Psoas muscle (tissue), 8 donors: ENCODE data around the gene PSAP. TPM values are rescaled to one million over a fixed set of nuclear protein-coding genes. Genes with fewer than 3 reads are reported as not detected.
A peak's percentile ranks its signal among the peaks of the same experiment; 100 is the strongest.

Experiments
- ATAC-seq, 4 donors: fragments of 200-7000 bp; cut with Tn5 transposase; one replicate each; pipeline ENCODE4 v1.9.1; 2020; ENCODE audit warnings: moderate library complexity in 3 of 4, mild to moderate bottlenecking in 2 of 4
- DNase-seq, 2 donors: peaks; one replicate each; pipeline ENCODE4 v3.0.0-alpha.2; 2020
- H3K27ac ChIP-seq: fragments of 200-600 bp; one replicate; pipeline ENCODE4 v1.8.0; 2022
- H3K27me3 ChIP-seq, 3 donors: fragments of 200-600 bp in 1 of 3; one replicate each; pipeline versions ENCODE4 v1.6.1 to v1.8.0; 2013 to 2022; ENCODE audit warnings: low read length in 2 of 3, mild to moderate bottlenecking in 2 of 3, moderate library complexity in 1 of 3; ENCODE audit not compliant: insufficient read depth in 3 of 3
- H3K36me3 ChIP-seq, 2 donors: fragments of 200-600 bp in 1 of 2; one replicate each; pipeline versions ENCODE4 v1.6.1 to v1.8.0; 2013 to 2022; ENCODE audit warnings: low read depth in 1 of 2, mild to moderate bottlenecking in 1 of 2, moderate library complexity in 1 of 2; ENCODE audit not compliant: insufficient read depth in 1 of 2
- H3K4me1 ChIP-seq: fragments of 200-600 bp; one replicate; pipeline ENCODE4 v1.8.0; 2022
- H3K4me3 ChIP-seq: fragments of 200-600 bp; one replicate; pipeline ENCODE4 v1.8.0; 2022; ENCODE audit warnings: mild to moderate bottlenecking
- H3K9me3 ChIP-seq: fragments of 200-600 bp; one replicate; pipeline ENCODE4 v1.8.0; 2022
- WGBS, 3 donors: extraction: QIAGEN DNeasy Blood & Tissue Kit; methylation state at CpG; one replicate each; pipeline versions ENCODE4 v1.1.6 to v1.1.7; 2013; 5-methylcytosine and 5-hydroxymethylcytosine counted together
- intact Hi-C, 2 donors: fragments of 100-400 bp; cut with DNase I; formaldehyde crosslinking; loops; one replicate each; pipeline versions ENCODE4 v1.11.0 to v1.14.2; 2022
- polyA plus RNA-seq, 3 donors: library from polyadenylated mRNA; stranded (reverse); fragments of 200-250 nt; gene quantifications; one replicate each; pipeline ENCODE4 v1.2.3, GENCODE V29; 2013
- total RNA-seq, 4 donors: library from RNA; stranded (reverse); fragmentation: NEBNext Ultra II Directional in 2 of 4; extraction: Animal tissue kit (Norgen Biotek cat#: 25700) in 2 of 4; gene quantifications; one replicate each; pipeline versions ENCODE4 v1.2.1 to v1.2.4, GENCODE V29; 2021 to 2023
- TF ChIP-seq, protein P1 (sequence below): fragments of 200-600 bp; IDR thresholded peaks from one replicate; pipeline ENCODE4 v1.8.0; 2022; ENCODE audit warnings: antibody characterized with exemption
- donor health status: healthy with polysubstance abuse.
- donor health status: DM: no; HTN: no; CAD: no; lungs with moderate emphysema.
- donor health status: Bipolar disorder and iron deficiency.
- donor health status: healthy.
- donor health status: DM: yes; HTN: yes; CAD: no.
- donor health status: DM: no; HTN: no; CAD: no.
- donor health status: DM: no; HTN: no; CAD: no.
- donor health status: DM: yes; HTN: yes; CAD: no.

Gene PSAP
- total and polyA plus RNA-seq, 7 donors: 634 to 1,725 (median 1,049) TPM

DNA sequence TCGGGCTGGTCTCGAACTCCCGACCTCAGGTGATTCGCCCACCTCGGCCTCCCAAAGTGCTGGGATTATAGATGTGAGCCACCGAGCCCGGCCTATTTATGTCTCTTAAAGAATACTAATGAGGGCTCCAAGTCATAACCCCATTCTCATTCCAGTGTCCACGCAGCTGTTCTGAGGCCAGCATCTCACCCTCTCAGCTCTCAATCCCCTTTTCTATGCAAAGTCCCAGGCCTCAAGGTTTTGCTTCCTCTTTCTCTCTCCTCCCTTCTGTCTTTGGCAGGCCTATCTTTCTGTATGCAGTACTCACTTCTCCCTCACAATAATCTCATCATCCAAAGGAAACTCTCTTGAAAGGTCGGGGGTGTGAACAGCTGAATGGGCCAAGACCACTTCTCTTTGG, 49.7 kb downstream of the PSAP start:
- DNase-seq: no peak
- intact Hi-C loops: no loop called here
- TF ChIP-seq, protein P1, sequence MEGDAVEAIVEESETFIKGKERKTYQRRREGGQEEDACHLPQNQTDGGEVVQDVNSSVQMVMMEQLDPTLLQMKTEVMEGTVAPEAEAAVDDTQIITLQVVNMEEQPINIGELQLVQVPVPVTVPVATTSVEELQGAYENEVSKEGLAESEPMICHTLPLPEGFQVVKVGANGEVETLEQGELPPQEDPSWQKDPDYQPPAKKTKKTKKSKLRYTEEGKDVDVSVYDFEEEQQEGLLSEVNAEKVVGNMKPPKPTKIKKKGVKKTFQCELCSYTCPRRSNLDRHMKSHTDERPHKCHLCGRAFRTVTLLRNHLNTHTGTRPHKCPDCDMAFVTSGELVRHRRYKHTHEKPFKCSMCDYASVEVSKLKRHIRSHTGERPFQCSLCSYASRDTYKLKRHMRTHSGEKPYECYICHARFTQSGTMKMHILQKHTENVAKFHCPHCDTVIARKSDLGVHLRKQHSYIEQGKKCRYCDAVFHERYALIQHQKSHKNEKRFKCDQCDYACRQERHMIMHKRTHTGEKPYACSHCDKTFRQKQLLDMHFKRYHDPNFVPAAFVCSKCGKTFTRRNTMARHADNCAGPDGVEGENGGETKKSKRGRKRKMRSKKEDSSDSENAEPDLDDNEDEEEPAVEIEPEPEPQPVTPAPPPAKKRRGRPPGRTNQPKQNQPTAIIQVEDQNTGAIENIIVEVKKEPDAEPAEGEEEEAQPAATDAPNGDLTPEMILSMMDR: no peak
- H3K4me3 ChIP-seq: no peak overlapping the region
- no peaks in the 10 kb centered on the region for H3K9me3 ChIP-seq
- no peak for ATAC-seq
- no peaks in the 10 kb centered on the region for H3K36me3 ChIP-seq
- H3K4me1 ChIP-seq: no peaks in the 10 kb centered on the region
- H3K27me3 ChIP-seq: no peaks in the 10 kb centered on the region
- 88 to 94% (median 89%) methylated on average over 9 of the region's 9 CpGs for WGBS, 3 donors
- no peak overlapping the region for H3K27ac ChIP-seq

DNA sequence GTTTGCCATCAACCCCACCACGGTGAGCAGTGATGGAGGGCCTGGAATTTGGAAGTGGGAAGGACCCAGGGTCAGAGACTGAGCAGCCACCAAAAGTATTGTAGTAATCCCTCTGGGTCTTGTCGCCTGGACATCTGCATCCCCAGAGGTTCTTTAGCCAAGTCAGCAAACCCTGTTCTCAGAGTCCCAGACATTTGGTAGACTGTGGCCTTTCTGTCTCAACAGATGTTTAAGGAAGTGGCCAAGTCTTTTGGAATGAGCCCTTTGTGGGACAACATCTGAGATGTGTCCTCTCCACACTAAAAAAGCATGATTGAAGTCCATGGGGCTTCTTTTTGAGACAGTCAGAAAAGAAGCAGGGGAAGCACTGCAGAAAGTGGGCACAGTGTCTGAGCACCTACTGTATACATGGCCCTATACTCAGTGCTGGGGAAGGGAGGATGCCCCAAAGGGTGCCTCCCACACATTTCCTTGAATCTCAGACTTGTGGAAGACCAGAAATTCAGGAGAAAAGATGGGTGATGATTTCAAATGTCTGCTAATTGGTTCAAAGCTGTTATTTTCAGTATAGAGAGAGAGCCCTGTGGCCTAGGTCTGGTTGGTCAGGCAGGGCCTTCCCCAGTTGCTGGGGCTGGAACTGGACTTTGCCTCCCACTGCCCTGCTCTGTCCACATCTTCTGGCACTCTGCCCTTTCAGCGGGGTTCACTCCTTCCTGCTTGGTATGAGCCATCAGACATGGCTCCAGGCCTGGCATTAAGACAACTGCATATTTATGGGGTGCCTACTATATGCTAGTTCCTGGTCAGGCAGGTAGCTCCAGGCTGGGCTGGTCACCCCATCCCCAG, 51.2 kb downstream of the PSAP start:
- DNase-seq (peak in 1 of 2 donors; percentile 38), ATAC-seq (no peak)
- intact Hi-C loops: no loop called here
- H3K9me3 ChIP-seq: no peaks in the 10 kb centered on the region
- H3K4me3 ChIP-seq: no peak overlapping the region
- H3K27me3 ChIP-seq: no peaks in the 10 kb centered on the region
- WGBS, 3 donors: 61 to 72% (median 71%) methylated on average over 3 of the region's 3 CpGs
- no peak overlapping the region for H3K27ac ChIP-seq
- TF ChIP-seq, protein P1: no peak
- no peaks in the 10 kb centered on the region for H3K4me1 ChIP-seq
- H3K36me3 ChIP-seq: no peaks in the 10 kb centered on the region

DNA sequence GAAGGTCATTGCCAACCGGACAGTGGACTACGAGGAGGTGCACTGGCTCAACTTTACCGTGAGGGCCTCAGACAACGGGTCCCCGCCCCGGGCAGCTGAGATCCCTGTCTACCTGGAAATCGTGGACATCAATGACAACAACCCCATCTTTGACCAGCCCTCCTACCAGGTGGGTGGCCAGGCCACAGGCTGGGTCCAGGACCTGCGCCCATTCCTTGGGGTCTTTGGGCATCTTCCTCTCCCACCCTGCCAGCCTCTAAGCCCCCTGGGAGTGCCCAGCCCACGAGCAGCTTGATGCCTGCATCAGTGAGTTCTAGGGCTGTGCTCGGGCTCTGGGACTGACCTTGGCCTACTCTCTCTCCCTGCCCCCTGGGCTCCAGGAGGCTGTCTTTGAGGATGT, 51.9 kb downstream of the PSAP start:
- TF ChIP-seq, protein P1: no peak
- DNase-seq (peak in 1 of 2 donors; percentile 46), ATAC-seq (no peak)
- Histone ChIP-seq H3K9me3 (no peaks in the 10 kb centered on the region), H3K36me3 (no peaks in the 10 kb centered on the region), H3K27me3 (no peaks in the 10 kb centered on the region), H3K27ac (no peak overlapping the region), H3K4me3 (no peak overlapping the region), H3K4me1 (no peaks in the 10 kb centered on the region)
- 71 to 90% (median 88%) methylated on average over 10 of the region's 10 CpGs for WGBS, 3 donors
- intact Hi-C loops: no loop called here

DNA sequence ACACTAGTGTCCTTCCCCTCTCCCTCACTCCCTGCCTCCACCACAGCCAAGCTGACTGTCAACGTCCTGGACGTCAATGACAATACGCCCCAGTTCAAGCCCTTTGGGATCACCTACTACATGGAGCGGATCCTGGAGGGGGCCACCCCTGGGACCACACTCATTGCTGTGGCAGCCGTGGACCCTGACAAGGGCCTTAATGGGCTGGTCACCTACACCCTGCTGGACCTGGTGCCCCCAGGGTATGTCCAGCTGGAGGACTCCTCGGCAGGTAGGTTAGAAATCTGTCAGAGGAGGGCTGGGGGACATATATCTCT, 52.8 kb downstream of the PSAP start:
- DNase-seq (peak in 1 of 2 donors; percentile 40), ATAC-seq (peak in 1 of 4 donors; percentile 9)
- Histone ChIP-seq H3K9me3 (no peaks in the 10 kb centered on the region), H3K27ac (no peak overlapping the region), H3K4me3 (no peak overlapping the region), H3K36me3 (no peaks in the 10 kb centered on the region), H3K4me1 (no peaks in the 10 kb centered on the region), H3K27me3 (no peaks in the 10 kb centered on the region)
- TF ChIP-seq, protein P1: no peak
- intact Hi-C loops: no loop called here
- 89 to 91% (median 91%) methylated on average over 6 of the region's 6 CpGs for WGBS, 3 donors
